Measurements from ENCODE around the gene OR52E4. TPM values are rescaled to one million over a fixed set of nuclear protein-coding genes. Genes with fewer than 3 reads are reported as not detected.

The OR52E4 gene
- total and polyA plus RNA-seq, 2 of the 4 experiments (the other 2 are of a cell fraction) = not detected

- in situ Hi-C loops (cut with MboI; ENCODE audit: low sequenced_read_pairs) = no loop called here
- CTCF ChIA-PET = no interaction called here
Measured at GRCh38 chr11:5857590-5857989, 22.8 kb upstream of the OR52E4 start, which contains the start of gene OR52E8. Gene OR52E8 (minus strand): TSS chr11:5857690. CDS start chr11:5857690, 0 bp downstream.

More at GRCh38 chr11:5857590-5857989, 22.8 kb upstream of the OR52E4 start, which contains the start of gene OR52E8:
- Histone ChIP-seq H3K36me3 (ENCODE audit: control insufficient read depth, insufficient read depth, low read length) (no peaks in the 10 kb centered on the region), H3K4me2 (ENCODE audit: low read depth, low read length) (no peak within 1 kb of the TSS), H2AFZ (replicated peaks; ENCODE audit: low read length, poor library complexity) (no peak within 1 kb of the TSS), H2BK120ac (ENCODE audit: low read depth, low read length) (no peak within 1 kb of the TSS), H3K79me1 (ENCODE audit: low read depth in 1 of 2, low read length in 2 of 2) (no peaks in the 10 kb centered on the region), H3K27ac (ENCODE audit: insufficient read depth, low read length) (no peak within 1 kb of the TSS), H2BK15ac (ENCODE audit: low read depth, low read length) (no peak within 1 kb of the TSS), H3K56ac (ENCODE audit: extremely low read depth, insufficient read depth, low read length) (no peak within 1 kb of the TSS), H4K91ac (ENCODE audit: insufficient read depth, low read depth, low read length) (no peak within 1 kb of the TSS), H3K27me3 (ENCODE audit: control insufficient read depth, insufficient read depth, low read length) (no peaks in the 10 kb centered on the region), H3K14ac (replicated peaks; ENCODE audit: low read depth, low read length) (no peak within 1 kb of the TSS), H3K23ac (ENCODE audit: low read depth, low read length) (no peak within 1 kb of the TSS), H4K20me1 (ENCODE audit: insufficient read depth, low read length) (no peaks in the 10 kb centered on the region), H2BK20ac (ENCODE audit: low read depth, low read length) (no peak within 1 kb of the TSS), H4K8ac (ENCODE audit: low read depth in 2 of 2, low read length in 2 of 2) (no peak within 1 kb of the TSS), H2AK5ac (ENCODE audit: low read depth, low read length) (no peak within 1 kb of the TSS), H3K4me1 (ENCODE audit: control insufficient read depth, insufficient read depth, low read length) (no peaks in the 10 kb centered on the region), H2BK5ac (ENCODE audit: low read depth, low read length, poor library complexity, severe bottlenecking) (no peak within 1 kb of the TSS), H2AK9ac (replicated peaks; ENCODE audit: low read depth, low read length, poor library complexity) (no peak within 1 kb of the TSS), H4K5ac (ENCODE audit: low read depth, low read length) (no peak within 1 kb of the TSS), H3K9ac (ENCODE audit: low read depth, low read length) (no peak within 1 kb of the TSS), H3K18ac (ENCODE audit: low read depth, low read length) (no peak within 1 kb of the TSS), H3K9me1 (ENCODE audit: insufficient read depth, low read length) (no peaks in the 10 kb centered on the region), H3K4me3 (ENCODE audit: insufficient read depth, low read depth, low read length) (no peak within 1 kb of the TSS), H3K9me3 (ENCODE audit: control insufficient read depth, insufficient read depth, low read length) (no peaks in the 10 kb centered on the region), H3K4ac (ENCODE audit: low read depth, low read length) (no peak within 1 kb of the TSS)
- no TSS peak for BruUV-seq (replicated peaks)
- no peak for TF ChIP-seq MAZ (IDR thresholded peaks at IDR 0.05; ENCODE audit: borderline replicate concordance, low read depth, low read length)
- no peak for TF ChIP-seq RCOR1 (IDR thresholded peaks at IDR 0.05; ENCODE audit: insufficient replicate concordance, low read length)
- TF ChIP-seq BHLHE40 (IDR thresholded peaks at IDR 0.05; ENCODE audit: low read depth, low read length) = no peak
- TF ChIP-seq CEBPB (IDR thresholded peaks at IDR 0.05; ENCODE audit: low read depth, low read length) = no peak
- TF ChIP-seq RFX5 (IDR thresholded peaks at IDR 0.05; ENCODE audit: low read depth, low read length) = no peak
- TF ChIP-seq MXI1 (IDR thresholded peaks at IDR 0.05; ENCODE audit: borderline replicate concordance, low read depth, low read length) = no peak
- no peak for TF ChIP-seq USF2 (IDR thresholded peaks at IDR 0.05; ENCODE audit: low read depth, low read length)
- no peak for TF ChIP-seq RAD21 (IDR thresholded peaks at IDR 0.05; ENCODE audit: low read length)
- dilution Hi-C loops (cut with HindIII; ENCODE audit: low sequenced_read_pairs, unreplicated experiment) (no loop called here), intact Hi-C loops (cut with micrococcal nuclease) (no loop called here)
- POLR2A ChIA-PET (ENCODE audit: unreplicated experiment) = no interaction called here
- no peak for ATAC-seq (ENCODE audit: low read depth)
- no CpG with 5 or more reads among the region's 3 CpGs for WGBS, 2 experiments (ENCODE audit: extremely low coverage in 2 of 2, insufficient read length in 1 of 2)
- no peak for DNase-seq

Measured in IMR-90 (cell line).